Tibial artery (tissue), 4 donors: ENCODE measurements around the gene MUC6.

ENCODE experiments used
- DNase-seq, 2 donors: peaks; one replicate each; pipeline ENCODE4 v3.0.0-alpha.2; 2019
- H3K27ac ChIP-seq, 2 donors: fragments of 200-600 bp; sonication (generic) in 1 of 2; 1 replicate in 1 of 2; 2 replicates in 1 of 2; pipeline ENCODE4 v1.5.1; 2018 to 2019; ENCODE audit warnings: mild to moderate bottlenecking in 1 of 2
- H3K27me3 ChIP-seq, 2 donors: fragments of 200-600 bp; sonication (generic) in 1 of 2; one replicate each; pipeline versions ENCODE4 v1.5.1 to v1.6.0; 2016 to 2019
- H3K36me3 ChIP-seq, 3 donors: fragments of 200-600 bp; sonication (generic) in 2 of 3; one replicate each; pipeline ENCODE4 v1.5.1; 2016 to 2019; ENCODE audit warnings: mild to moderate bottlenecking in 2 of 3
- H3K4me1 ChIP-seq, 4 donors: fragments of 200-600 bp; sonication (generic) in 2 of 4; 1 replicate in 3 of 4; 2 replicates in 1 of 4; pipeline ENCODE4 v1.5.1; 2016 to 2019
- H3K4me3 ChIP-seq, 2 donors: fragments of 200-600 bp; sonication (generic) in 1 of 2; 1 replicate in 1 of 2; 2 replicates in 1 of 2; pipeline ENCODE4 v1.5.1; 2018 to 2019; ENCODE audit warnings: mild to moderate bottlenecking in 2 of 2
- H3K9me3 ChIP-seq, 3 donors: fragments of 200-600 bp; sonication (generic) in 1 of 3; one replicate each; pipeline ENCODE4 v1.5.1; 2016 to 2019
- CTCF ChIP-seq, 2 experiments: fragments of 200-600 bp in 1 of 2; fragments of 450-650 bp in 1 of 2; IDR thresholded peaks; one replicate each; pipeline ENCODE4 v1.5.1; 2017 to 2019; ENCODE audit warnings: antibody characterized with exemption in 2 of 2, mild to moderate bottlenecking in 1 of 2, moderate library complexity in 1 of 2
- intact Hi-C: fragments of 100-400 bp; cut with DNase I; formaldehyde crosslinking; loops from one replicate; pipeline ENCODE4 v1.15.0; 2023; ENCODE audit warnings: low total_unique reads

Gene MUC6

DNA sequence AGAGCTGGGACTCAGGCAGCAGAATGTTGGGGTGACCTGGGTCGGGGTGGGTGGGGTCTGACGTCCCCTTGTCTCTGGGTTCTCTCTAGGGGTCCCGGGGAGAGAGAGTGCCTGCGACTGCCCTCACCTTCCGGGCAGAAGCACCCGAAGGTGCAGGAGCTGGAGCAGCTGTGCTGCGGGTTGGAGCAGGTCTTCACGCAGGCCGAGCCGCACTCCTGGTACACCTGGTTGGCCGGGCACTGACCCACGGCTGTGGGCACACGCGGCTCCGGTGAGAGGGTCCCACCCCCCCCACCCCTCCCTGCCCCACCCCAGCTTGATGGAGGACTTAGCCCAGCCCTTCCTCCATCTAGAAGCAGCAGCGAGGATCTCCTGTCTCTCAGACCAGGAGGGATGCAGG is 6.4 kb downstream of the MUC6 start:
- Histone ChIP-seq H3K36me3 (peaks cover 0 to 9% (median 0%) of the 10 kb centered on the region in 3 donors), H3K4me1 (peaks cover 0 to 4% (median 0%) of the 10 kb centered on the region in 4 donors), H3K9me3 (no peaks in the 10 kb centered on the region), H3K27ac (no peak overlapping the region), H3K4me3 (no peak overlapping the region), H3K27me3 (peaks cover 0 to 7% of the 10 kb centered on the region in 2 donors)
- intact Hi-C loops: no loop called here
- TF ChIP-seq CTCF (IDR thresholded peaks at IDR 0.05): no peak
- no peak for DNase-seq

- no peak overlapping the region for H3K27ac ChIP-seq
- H3K36me3 ChIP-seq: peaks cover 0 to 13% (median 0%) of the 10 kb centered on the region in 3 donors
- no peak for DNase-seq
- no peaks in the 10 kb centered on the region for H3K9me3 ChIP-seq
- H3K4me1 ChIP-seq: peaks cover 0 to 4% (median 0%) of the 10 kb centered on the region in 4 donors
- no peak overlapping the region for H3K4me3 ChIP-seq
- intact Hi-C loops: no loop called here
- peaks cover 0 to 2% of the 10 kb centered on the region in 2 donors for H3K27me3 ChIP-seq
- no peak for TF ChIP-seq CTCF (IDR thresholded peaks at IDR 0.05)
Measured at GRCh38 chr11:1029654-1030053, 6.9 kb downstream of the MUC6 start.

DNA sequence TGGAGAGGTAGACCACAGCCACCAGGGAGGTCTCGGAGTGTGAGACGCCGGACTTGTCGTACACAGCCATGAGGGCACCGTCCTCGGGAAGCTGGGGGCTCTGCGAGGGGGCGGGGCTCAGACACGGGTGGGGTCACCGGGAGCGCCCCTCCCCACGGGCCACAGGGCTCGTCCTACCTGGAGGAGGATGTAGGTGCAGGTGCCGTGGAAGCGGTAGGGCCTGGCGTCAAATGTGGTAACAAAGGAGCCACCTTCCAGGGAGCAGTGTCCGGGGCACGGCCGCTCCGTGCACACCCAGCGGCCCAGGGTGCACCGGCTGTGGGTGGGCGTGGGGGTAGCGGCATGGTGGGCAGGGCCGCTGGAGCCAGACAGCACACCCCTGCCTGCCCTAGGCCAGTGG is 7.5 kb downstream of the MUC6 start:
- Histone ChIP-seq H3K27me3 (no peaks in the 10 kb centered on the region), H3K36me3 (peaks cover 0 to 19% (median 0%) of the 10 kb centered on the region in 3 donors), H3K4me1 (no peaks in the 10 kb centered on the region), H3K27ac (no peak overlapping the region), H3K9me3 (no peaks in the 10 kb centered on the region), H3K4me3 (no peak overlapping the region)
- no peak for TF ChIP-seq CTCF (IDR thresholded peaks at IDR 0.05)
- DNase-seq: no peak
- intact Hi-C loops: no loop called here

DNA sequence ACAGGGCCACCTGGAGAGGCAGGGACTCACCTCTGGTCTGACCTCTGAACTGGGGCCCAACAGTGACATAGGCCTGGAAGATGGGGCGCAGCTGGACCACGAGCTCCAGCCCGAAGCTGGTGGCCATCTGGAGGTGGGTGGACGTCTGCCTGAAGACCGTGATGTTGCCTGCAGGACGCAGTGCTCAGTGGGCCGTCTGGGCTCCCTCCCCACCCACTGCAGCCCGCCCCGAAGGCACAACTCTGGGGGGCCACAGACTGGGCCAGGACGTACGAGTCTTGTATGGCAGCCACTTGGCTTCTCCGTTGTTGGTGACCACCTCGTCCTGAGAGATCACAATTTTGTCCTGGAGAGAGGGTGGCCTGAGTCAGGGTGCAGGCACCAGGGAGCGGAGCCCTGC is 7.9 kb downstream of the MUC6 start:
- no peak for DNase-seq
- intact Hi-C loops: no loop called here
- Histone ChIP-seq H3K4me3 (no peak overlapping the region), H3K9me3 (no peaks in the 10 kb centered on the region), H3K27ac (no peak overlapping the region), H3K27me3 (no peaks in the 10 kb centered on the region), H3K4me1 (no peaks in the 10 kb centered on the region), H3K36me3 (peaks cover 0 to 23% (median 0%) of the 10 kb centered on the region in 3 donors)
- no peak for TF ChIP-seq CTCF (IDR thresholded peaks at IDR 0.05)

DNA sequence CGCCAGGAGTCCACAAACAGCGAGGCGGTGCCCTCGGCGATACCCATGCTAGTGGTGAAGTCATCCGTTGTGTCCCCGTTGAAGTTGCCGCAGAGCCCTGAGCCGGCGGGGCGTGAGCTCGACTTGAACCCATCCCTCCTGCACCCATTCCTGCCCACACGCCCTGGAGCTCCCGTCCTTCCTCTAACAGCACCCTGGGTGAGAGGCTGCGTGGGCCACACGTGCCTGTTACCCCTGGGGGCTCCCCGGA is 8.3 kb downstream of the MUC6 start:
- H3K4me1 ChIP-seq: no peaks in the 10 kb centered on the region
- peaks cover 0 to 25% (median 0%) of the 10 kb centered on the region in 3 donors for H3K36me3 ChIP-seq
- H3K27ac ChIP-seq: no peak overlapping the region
- no peak for TF ChIP-seq CTCF (IDR thresholded peaks at IDR 0.05)
- no peaks in the 10 kb centered on the region for H3K9me3 ChIP-seq
- no peak for DNase-seq
- H3K4me3 ChIP-seq: no peak overlapping the region
- intact Hi-C loops: no loop called here
- H3K27me3 ChIP-seq: no peaks in the 10 kb centered on the region
